Measurements from ENCODE around the gene HSPA5.

DNA sequence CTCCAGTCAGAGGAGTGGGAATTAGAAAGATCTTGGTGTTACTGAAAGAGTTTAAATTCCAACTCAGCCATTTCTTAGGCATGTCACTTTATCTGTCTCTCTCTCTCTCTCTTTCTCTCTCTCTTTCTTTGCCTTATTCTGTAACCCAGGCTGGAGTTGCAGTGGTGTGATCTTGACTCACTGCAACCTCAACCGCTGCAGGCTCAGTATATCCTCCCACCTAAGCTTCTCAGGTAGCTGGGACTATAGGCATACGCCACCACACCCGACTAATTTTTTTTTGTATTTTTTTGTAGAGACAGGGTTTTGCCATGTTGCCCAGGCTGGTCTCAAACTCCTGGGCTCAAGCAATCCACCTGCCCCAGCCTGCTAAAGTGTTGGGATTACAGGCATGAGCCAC lies 22.5 kb downstream of the HSPA5 start:
- TF ChIP-seq CTCF (tag by site-specific recombination; IDR thresholded peaks at IDR 0.05) = no peak
- TF ChIP-seq, protein P1, sequence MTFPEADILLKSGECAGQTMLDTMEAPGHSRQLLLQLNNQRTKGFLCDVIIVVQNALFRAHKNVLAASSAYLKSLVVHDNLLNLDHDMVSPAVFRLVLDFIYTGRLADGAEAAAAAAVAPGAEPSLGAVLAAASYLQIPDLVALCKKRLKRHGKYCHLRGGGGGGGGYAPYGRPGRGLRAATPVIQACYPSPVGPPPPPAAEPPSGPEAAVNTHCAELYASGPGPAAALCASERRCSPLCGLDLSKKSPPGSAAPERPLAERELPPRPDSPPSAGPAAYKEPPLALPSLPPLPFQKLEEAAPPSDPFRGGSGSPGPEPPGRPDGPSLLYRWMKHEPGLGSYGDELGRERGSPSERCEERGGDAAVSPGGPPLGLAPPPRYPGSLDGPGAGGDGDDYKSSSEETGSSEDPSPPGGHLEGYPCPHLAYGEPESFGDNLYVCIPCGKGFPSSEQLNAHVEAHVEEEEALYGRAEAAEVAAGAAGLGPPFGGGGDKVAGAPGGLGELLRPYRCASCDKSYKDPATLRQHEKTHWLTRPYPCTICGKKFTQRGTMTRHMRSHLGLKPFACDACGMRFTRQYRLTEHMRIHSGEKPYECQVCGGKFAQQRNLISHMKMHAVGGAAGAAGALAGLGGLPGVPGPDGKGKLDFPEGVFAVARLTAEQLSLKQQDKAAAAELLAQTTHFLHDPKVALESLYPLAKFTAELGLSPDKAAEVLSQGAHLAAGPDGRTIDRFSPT (tag by site-specific recombination; IDR thresholded peaks at IDR 0.05) = no peak
- no peak for TF ChIP-seq ZBTB21 (tag by site-specific recombination; IDR thresholded peaks at IDR 0.05)
- no peak for TF ChIP-seq ZNF114 (tag by site-specific recombination; IDR thresholded peaks at IDR 0.05)
- no peak for TF ChIP-seq ZBTB7A (tag by site-specific recombination; IDR thresholded peaks at IDR 0.05; ENCODE audit: low read depth)
- no peak for TF ChIP-seq REST (tag by site-specific recombination; IDR thresholded peaks at IDR 0.05)
- TF ChIP-seq ZNF670 (tag by site-specific recombination; IDR thresholded peaks at IDR 0.05; ENCODE audit: low read depth) = no peak
- no peak for TF ChIP-seq ZNF10 (tag by site-specific recombination; IDR thresholded peaks at IDR 0.05)
- no peak for TF ChIP-seq YY1 (tag by site-specific recombination; IDR thresholded peaks at IDR 0.05)
- TF ChIP-seq, protein P2, sequence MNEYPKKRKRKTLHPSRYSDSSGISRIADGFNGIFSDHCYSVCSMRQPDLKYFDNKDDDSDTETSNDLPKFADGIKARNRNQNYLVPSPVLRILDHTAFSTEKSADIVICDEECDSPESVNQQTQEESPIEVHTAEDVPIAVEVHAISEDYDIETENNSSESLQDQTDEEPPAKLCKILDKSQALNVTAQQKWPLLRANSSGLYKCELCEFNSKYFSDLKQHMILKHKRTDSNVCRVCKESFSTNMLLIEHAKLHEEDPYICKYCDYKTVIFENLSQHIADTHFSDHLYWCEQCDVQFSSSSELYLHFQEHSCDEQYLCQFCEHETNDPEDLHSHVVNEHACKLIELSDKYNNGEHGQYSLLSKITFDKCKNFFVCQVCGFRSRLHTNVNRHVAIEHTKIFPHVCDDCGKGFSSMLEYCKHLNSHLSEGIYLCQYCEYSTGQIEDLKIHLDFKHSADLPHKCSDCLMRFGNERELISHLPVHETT (tag by site-specific recombination; IDR thresholded peaks at IDR 0.05) = no peak

Measured in HEK293 (cell line).